Activated CD4-positive, alpha-beta T cell treated with anti-CD3 and anti-CD28 coated beads, Interleukin-2, amount 10 ng/mL, durations not matched to agents 7 days and 5 days (primary cell): ENCODE measurements around the gene CD2AP. TPM values are rescaled to one million over a fixed set of nuclear protein-coding genes. Genes with fewer than 3 reads are reported as not detected.
"Not testable (repeated sequence)": the region's sequence is repeated elsewhere in the genome, so short reads cannot be mapped to it uniquely, and the experiment has no call there.

Source experiments
- CTCF ChIA-PET: fragments of 350-600 bp; sonication (Branson Sonifier 250); formaldehyde crosslinking; loops from one replicate; lab custom pipeline; 2021; ENCODE audit warnings: antibody characterized with exemption; lab: Charles Lee
- POLR2A ChIA-PET: fragments of 350-600 bp; sonication (Branson Sonifier 250); formaldehyde crosslinking; loops from one replicate; lab custom pipeline; 2021; ENCODE audit warnings: antibody characterized with exemption; lab: Charles Lee
- DNase-seq: peaks from one replicate; pipeline ENCODE4 v3.0.0-alpha.2; 2020
- H3K27ac Mint-ChIP-seq: one replicate; pipeline ENCODE4 v1.8.0; 2021; ENCODE audit warnings: mild to moderate bottlenecking, moderate library complexity, mixed read lengths
- H3K27me3 Mint-ChIP-seq: one replicate; pipeline ENCODE4 v1.8.0; 2021; ENCODE audit warnings: mixed read lengths
- H3K36me3 Mint-ChIP-seq: one replicate; pipeline ENCODE4 v1.8.0; 2021; ENCODE audit warnings: low read depth, mixed read lengths
- H3K4me1 Mint-ChIP-seq: one replicate; pipeline ENCODE4 v1.8.0; 2021; ENCODE audit warnings: mixed read lengths
- H3K4me3 Mint-ChIP-seq: one replicate; pipeline ENCODE4 v1.8.0; 2021; ENCODE audit warnings: mild to moderate bottlenecking, moderate library complexity, mixed read lengths
- H3K9me3 Mint-ChIP-seq: one replicate; pipeline ENCODE4 v1.8.0; 2021; ENCODE audit warnings: mixed read lengths
- total RNA-seq, 2 experiments: library from RNA; stranded (reverse); gene quantifications; one replicate each; pipeline ENCODE4 v1.2.3, GENCODE V29; 2021

Gene CD2AP
- total RNA-seq, 2 experiments from 2014 or later, result 35.1 to 40.3 TPM

GRCh38 chr6:47556459-47556858, 78.9 kb downstream of the CD2AP start:
- H3K27me3 Mint-ChIP-seq, DNase-seq, H3K4me3 Mint-ChIP-seq, H3K9me3 Mint-ChIP-seq, CTCF ChIA-PET, H3K4me1 Mint-ChIP-seq, POLR2A ChIA-PET, H3K27ac Mint-ChIP-seq: not testable (repeated sequence)
- H3K36me3 Mint-ChIP-seq, result peaks cover 53% of the 10 kb centered on the region

GRCh38 chr6:47563162-47563561, 85.6 kb downstream of the CD2AP start:
- H3K36me3 Mint-ChIP-seq, result peaks cover 29% of the 10 kb centered on the region
- H3K27ac Mint-ChIP-seq, result no peak overlapping the region
- DNase-seq, result no peak
- no peaks in the 10 kb centered on the region for H3K27me3 Mint-ChIP-seq
- no peak overlapping the region for H3K4me3 Mint-ChIP-seq
- POLR2A ChIA-PET, result no interaction called here
- CTCF ChIA-PET, result no interaction called here
- no peaks in the 10 kb centered on the region for H3K4me1 Mint-ChIP-seq
- H3K9me3 Mint-ChIP-seq, result no peaks in the 10 kb centered on the region

- H3K9me3 Mint-ChIP-seq, H3K4me3 Mint-ChIP-seq, CTCF ChIA-PET, H3K4me1 Mint-ChIP-seq, DNase-seq, H3K27me3 Mint-ChIP-seq, POLR2A ChIA-PET: not testable (repeated sequence)
- H3K27ac Mint-ChIP-seq, result peak overlapping the region; percentile 21
- peaks cover 15% of the 10 kb centered on the region for H3K36me3 Mint-ChIP-seq
Observed at GRCh38 chr6:47566602-47567001, 89.0 kb downstream of the CD2AP start.

GRCh38 chr6:47567586-47567985, 90.0 kb downstream of the CD2AP start:
- no peak overlapping the region for H3K4me3 Mint-ChIP-seq
- ChIA-PET CTCF (no interaction called here), POLR2A (no interaction called here)
- H3K4me1 Mint-ChIP-seq, result no peaks in the 10 kb centered on the region
- no peak overlapping the region for H3K27ac Mint-ChIP-seq
- H3K9me3 Mint-ChIP-seq, result no peaks in the 10 kb centered on the region
- DNase-seq, result no peak
- H3K27me3 Mint-ChIP-seq, result no peaks in the 10 kb centered on the region
- H3K36me3 Mint-ChIP-seq, result peaks cover 15% of the 10 kb centered on the region

GRCh38 chr6:47571488-47571887, 93.9 kb downstream of the CD2AP start:
- ChIA-PET POLR2A (interaction anchor here (0.7 kb wide), 1 partner anchor 363 kb away, joined by 3 read pairs; no protein-coding TSS in a partner anchor), CTCF (no interaction called here)
- Mint-ChIP-seq H3K36me3 (peaks cover 4% of the 10 kb centered on the region), H3K4me3 (no peak overlapping the region), H3K4me1 (no peaks in the 10 kb centered on the region), H3K27ac (no peak overlapping the region), H3K9me3 (no peaks in the 10 kb centered on the region), H3K27me3 (no peaks in the 10 kb centered on the region)
- DNase-seq, result no peak

GRCh38 chr6:47573109-47573508, 95.5 kb downstream of the CD2AP start:
- no peaks in the 10 kb centered on the region for H3K27me3 Mint-ChIP-seq
- H3K36me3 Mint-ChIP-seq, result peaks cover 2% of the 10 kb centered on the region
- no peaks in the 10 kb centered on the region for H3K4me1 Mint-ChIP-seq
- H3K9me3 Mint-ChIP-seq, result no peaks in the 10 kb centered on the region
- ChIA-PET POLR2A (no interaction called here), CTCF (no interaction called here)
- no peak overlapping the region for H3K27ac Mint-ChIP-seq
- no peak for DNase-seq
- H3K4me3 Mint-ChIP-seq, result no peak overlapping the region

- ChIA-PET CTCF (interaction anchor here (0.8 kb wide), 1 partner anchor 41 kb away, joined by 3 read pairs; no protein-coding TSS in a partner anchor), POLR2A (no interaction called here)
- no peaks in the 10 kb centered on the region for H3K4me1 Mint-ChIP-seq
- no peaks in the 10 kb centered on the region for H3K27me3 Mint-ChIP-seq
- H3K27ac Mint-ChIP-seq, result no peak overlapping the region
- no peak overlapping the region for H3K4me3 Mint-ChIP-seq
- DNase-seq, result no peak
- H3K9me3 Mint-ChIP-seq, result no peaks in the 10 kb centered on the region
- H3K36me3 Mint-ChIP-seq, result peaks cover 9% of the 10 kb centered on the region
Observed at GRCh38 chr6:47574789-47575188, 97.2 kb downstream of the CD2AP start.

- no peaks in the 10 kb centered on the region for H3K4me1 Mint-ChIP-seq
- DNase-seq, result no peak
- H3K27me3 Mint-ChIP-seq, result no peaks in the 10 kb centered on the region
- peaks cover 25% of the 10 kb centered on the region for H3K36me3 Mint-ChIP-seq
- H3K4me3 Mint-ChIP-seq, result no peak overlapping the region
- ChIA-PET CTCF (interaction anchor here (0.6 kb wide), 1 partner anchor 549 kb away, joined by 3 read pairs; no protein-coding TSS in a partner anchor), POLR2A (no interaction called here)
- H3K9me3 Mint-ChIP-seq, result no peaks in the 10 kb centered on the region
- H3K27ac Mint-ChIP-seq, result no peak overlapping the region
Observed at GRCh38 chr6:47579040-47579439, 101.5 kb downstream of the CD2AP start.

GRCh38 chr6:47581591-47581990, 104.0 kb downstream of the CD2AP start:
- Mint-ChIP-seq H3K27me3 (no peaks in the 10 kb centered on the region), H3K36me3 (peaks cover 39% of the 10 kb centered on the region), H3K4me1 (no peaks in the 10 kb centered on the region), H3K27ac (no peak overlapping the region), H3K9me3 (no peaks in the 10 kb centered on the region), H3K4me3 (no peak overlapping the region)
- ChIA-PET POLR2A (no interaction called here), CTCF (interaction anchor here (1.5 kb wide), 1 partner anchor 11 kb away, joined by 3 read pairs; no protein-coding TSS in a partner anchor)
- no peak for DNase-seq

GRCh38 chr6:47587493-47587892, 109.9 kb downstream of the CD2AP start:
- POLR2A ChIA-PET, result no interaction called here
- Mint-ChIP-seq H3K36me3 (peaks cover 60% of the 10 kb centered on the region), H3K27ac (no peak overlapping the region), H3K9me3 (no peaks in the 10 kb centered on the region), H3K27me3 (no peaks in the 10 kb centered on the region), H3K4me1 (no peaks in the 10 kb centered on the region), H3K4me3 (no peak overlapping the region)
- no peak for DNase-seq
- CTCF ChIA-PET, result no interaction called here

GRCh38 chr6:47592131-47592840, 114.7 kb downstream of the CD2AP start:
- ChIA-PET POLR2A (no interaction called here), CTCF (interaction anchor here (0.9 to 1.1 kb wide), 2 partner anchors 10 to 11 kb away, joined by 3 read pairs; no protein-coding TSS in a partner anchor)
- Mint-ChIP-seq H3K27me3 (no peaks in the 10 kb centered on the region), H3K9me3 (no peaks in the 10 kb centered on the region), H3K4me1 (peaks cover under 1% of the 10 kb centered on the region), H3K36me3 (peaks cover 55% of the 10 kb centered on the region), H3K4me3 (no peak overlapping the region), H3K27ac (no peak overlapping the region)
- DNase-seq, result no peak

- H3K27ac Mint-ChIP-seq, result no peak overlapping the region
- CTCF ChIA-PET, result no interaction called here
Observed at GRCh38 chr6:47593979-47594378, 116.4 kb downstream of the CD2AP start.

GRCh38 chr6:47595785-47596184, 118.2 kb downstream of the CD2AP start:
- no peak for DNase-seq
- H3K27ac Mint-ChIP-seq, result no peak overlapping the region
- H3K36me3 Mint-ChIP-seq, result peaks cover 49% of the 10 kb centered on the region
- ChIA-PET CTCF (no interaction called here), POLR2A (no interaction called here)
- peaks cover 2% of the 10 kb centered on the region for H3K4me1 Mint-ChIP-seq
- H3K4me3 Mint-ChIP-seq, result no peak overlapping the region
- no peaks in the 10 kb centered on the region for H3K9me3 Mint-ChIP-seq
- no peaks in the 10 kb centered on the region for H3K27me3 Mint-ChIP-seq

More at GRCh38 chr6:47593979-47594378, 116.4 kb downstream of the CD2AP start:
- POLR2A ChIA-PET, result no interaction called here
- Mint-ChIP-seq H3K4me3 (no peak overlapping the region), H3K36me3 (peaks cover 53% of the 10 kb centered on the region), H3K27me3 (no peaks in the 10 kb centered on the region), H3K9me3 (no peaks in the 10 kb centered on the region), H3K4me1 (peaks cover 2% of the 10 kb centered on the region)
- no peak for DNase-seq
